Colonic mucosa (tissue), 4 donors: ENCODE data around the gene ANKRD9. TPM values are rescaled to one million over a fixed set of nuclear protein-coding genes. Genes with fewer than 3 reads are reported as not detected.
"Not testable (repeated sequence)": the region's sequence is repeated elsewhere in the genome, so short reads cannot be mapped to it uniquely, and the experiment has no call there.

ENCODE experiments used
- DNase-seq: peaks from one replicate; pipeline ENCODE4 v3.0.0-alpha.2; 2020
- H3K27ac ChIP-seq: fragments of 200-600 bp; one replicate; pipeline ENCODE4 v1.8.0; 2021
- H3K27me3 ChIP-seq: fragments of 200-600 bp; one replicate; pipeline ENCODE4 v1.8.0; 2021
- H3K36me3 ChIP-seq: fragments of 200-600 bp; one replicate; pipeline ENCODE4 v1.8.0; 2021
- H3K4me1 ChIP-seq: fragments of 200-600 bp; one replicate; pipeline ENCODE4 v1.8.0; 2021; ENCODE audit warnings: mild to moderate bottlenecking
- H3K4me3 ChIP-seq: fragments of 200-600 bp; one replicate; pipeline ENCODE4 v1.8.0; 2021
- H3K9ac ChIP-seq, 2 donors: one replicate each; pipeline ENCODE4 v1.7.0; 2013; ENCODE audit warnings: control low read depth in 2 of 2, low read depth in 2 of 2, low read length in 2 of 2
- H3K9me3 ChIP-seq: fragments of 200-600 bp; one replicate; pipeline ENCODE4 v1.8.0; 2021
- CTCF ChIP-seq: fragments of 200-600 bp; IDR thresholded peaks from one replicate; pipeline ENCODE4 v1.8.0; 2022; ENCODE audit warnings: antibody characterized with exemption, mild to moderate bottlenecking
- intact Hi-C: fragments of 100-400 bp; cut with DNase I; formaldehyde crosslinking; loops from one replicate; pipeline ENCODE4 v1.14.1; 2022
- total RNA-seq, 2 donors: library from RNA; stranded (reverse); fragmentation: NEBNext Ultra II Directional in 1 of 2; extraction: Animal tissue kit (Norgen Biotek cat#: 25700) in 1 of 2; gene quantifications; one replicate each; pipeline ENCODE4 v1.2.1, GENCODE V29; 2021
- donor health status: healthy.
- donor health status: DM: no; HTN: no; CAD: no.
- donor health status: DM: no; HTN: no; CAD: no.

The ANKRD9 gene
- total RNA-seq, 2 donors from 2014 or later: 107 to 115 TPM

GRCh38 chr14:102524451-102525218 is 15.1 kb upstream of the ANKRD9 start:
- peak; percentile 100 for DNase-seq
- Histone ChIP-seq H3K9me3 (no peaks in the 10 kb centered on the region), H3K4me1 (peaks cover 13% of the 10 kb centered on the region), H3K9ac (peak overlapping the region; percentile 60 to 95), H3K27ac (peak overlapping the region; percentile 85), H3K4me3 (peak overlapping the region; percentile 33), H3K36me3 (no peaks in the 10 kb centered on the region), H3K27me3 (no peaks in the 10 kb centered on the region)
- TF ChIP-seq CTCF: peak; percentile 99
- intact Hi-C loops: loop anchor here (10.0 kb wide), 1 partner anchor 160 kb away; no protein-coding TSS in a partner anchor

GRCh38 chr14:102523569-102524450 is 14.2 kb upstream of the ANKRD9 start:
- Histone ChIP-seq H3K4me3 (peak overlapping the region; percentile 33), H3K36me3 (no peaks in the 10 kb centered on the region), H3K9ac (peak overlapping the region; percentile 60 to 95), H3K27me3 (no peaks in the 10 kb centered on the region), H3K9me3 (no peaks in the 10 kb centered on the region), H3K27ac (peak overlapping the region; percentile 85), H3K4me1 (peaks cover 13% of the 10 kb centered on the region)
- no peak for TF ChIP-seq CTCF
- intact Hi-C loops: loop anchor here (10.0 kb wide), 1 partner anchor 161 kb away; no protein-coding TSS in a partner anchor
- peak; percentile 84 for DNase-seq

GRCh38 chr14:102523200-102523568 is 13.6 kb upstream of the ANKRD9 start:
- no peaks in the 10 kb centered on the region for H3K27me3 ChIP-seq
- peaks cover 13% of the 10 kb centered on the region for H3K4me1 ChIP-seq
- intact Hi-C loops: loop anchor here (10.0 kb wide), 1 partner anchor 162 kb away; no protein-coding TSS in a partner anchor
- peak overlapping the region; percentile 60 to 95 for H3K9ac ChIP-seq
- H3K9me3 ChIP-seq: no peaks in the 10 kb centered on the region
- no peak for DNase-seq
- no peak overlapping the region for H3K4me3 ChIP-seq
- H3K27ac ChIP-seq: peak overlapping the region; percentile 85
- no peaks in the 10 kb centered on the region for H3K36me3 ChIP-seq
- no peak for TF ChIP-seq CTCF

GRCh38 chr14:102519709-102520108 is 10.1 kb upstream of the ANKRD9 start:
- H3K9ac ChIP-seq, DNase-seq, H3K4me3 ChIP-seq, H3K4me1 ChIP-seq, H3K9me3 ChIP-seq, H3K27ac ChIP-seq, H3K27me3 ChIP-seq, H3K36me3 ChIP-seq: not testable (repeated sequence)
- intact Hi-C loops: loop anchor here (10.0 kb wide), 1 partner anchor 165 kb away; no protein-coding TSS in a partner anchor

GRCh38 chr14:102518063-102518648 is 8.6 kb upstream of the ANKRD9 start:
- intact Hi-C loops: no loop called here
- no peaks in the 10 kb centered on the region for H3K4me1 ChIP-seq
- no peak overlapping the region for H3K4me3 ChIP-seq
- no peak for TF ChIP-seq CTCF
- H3K27me3 ChIP-seq: no peaks in the 10 kb centered on the region
- peak overlapping the region in 1 of 2 donors; percentile 78 for H3K9ac ChIP-seq
- no peaks in the 10 kb centered on the region for H3K36me3 ChIP-seq
- H3K9me3 ChIP-seq: no peaks in the 10 kb centered on the region
- no peak overlapping the region for H3K27ac ChIP-seq
- no peak for DNase-seq
